Measurements from ENCODE around the gene MEGF10. TPM values are rescaled to one million over a fixed set of nuclear protein-coding genes. Genes with fewer than 3 reads are reported as not detected.

The MEGF10 gene
- total RNA-seq, 3 donors from 2014 or later (not counting 1 experiment from before 2014, with no cell fraction given) = 1.4 TPM; not detected in 2

DNA sequence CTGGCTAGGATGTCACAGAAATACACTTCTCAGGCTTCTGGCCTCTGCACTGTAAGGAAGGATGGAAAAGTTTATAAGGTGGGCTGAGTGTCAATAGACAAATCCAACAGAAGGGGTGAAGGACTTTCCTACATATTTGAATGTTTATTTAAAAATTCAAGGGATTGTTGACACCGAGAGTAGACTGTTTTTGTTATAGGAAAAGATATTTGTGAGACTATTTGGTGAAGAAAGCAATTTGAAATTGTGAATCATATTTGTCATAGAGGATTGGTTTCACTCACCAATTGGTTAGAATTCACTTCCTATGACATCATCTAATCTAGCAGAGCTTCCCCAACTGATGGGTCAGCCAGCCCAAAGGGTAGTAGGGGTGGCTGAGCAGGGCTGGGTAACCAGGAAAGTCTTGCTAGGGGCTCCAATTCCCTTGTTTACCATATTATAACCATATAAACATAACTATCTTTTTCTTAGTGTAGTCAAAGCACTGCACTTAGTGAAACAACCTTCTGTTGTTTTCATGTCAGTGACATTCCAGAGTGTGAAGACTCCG, 14.9 kb upstream of the MEGF10 start:
- H3K27ac ChIP-seq (ENCODE audit: low read length) = no peak overlapping the region
- H3K36me3 Mint-ChIP-seq = no peaks in the 10 kb centered on the region
- no peak overlapping the region for H3K4me3 ChIP-seq (ENCODE audit: low read length)
- H3K4me1 ChIP-seq (ENCODE audit: control insufficient read depth, insufficient read depth, low read length) = no peaks in the 10 kb centered on the region
- WGBS (ENCODE audit: insufficient coverage) = 85% methylated on average over 2 of the region's 2 CpGs
- H3K36me3 ChIP-seq (ENCODE audit: control insufficient read depth, insufficient read depth, low read length) = no peaks in the 10 kb centered on the region
- ATAC-seq (no peak), DNase-seq (no peak)
- no peak overlapping the region for H3K27ac Mint-ChIP-seq
- no peaks in the 10 kb centered on the region for H3K9me3 Mint-ChIP-seq
- H3K27me3 ChIP-seq (ENCODE audit: control insufficient read depth, insufficient read depth, low read length) = no peaks in the 10 kb centered on the region
- no peaks in the 10 kb centered on the region for H3K4me1 Mint-ChIP-seq
- intact Hi-C loops (cut with micrococcal nuclease) = no loop called here
- TF ChIP-seq, protein P1, sequence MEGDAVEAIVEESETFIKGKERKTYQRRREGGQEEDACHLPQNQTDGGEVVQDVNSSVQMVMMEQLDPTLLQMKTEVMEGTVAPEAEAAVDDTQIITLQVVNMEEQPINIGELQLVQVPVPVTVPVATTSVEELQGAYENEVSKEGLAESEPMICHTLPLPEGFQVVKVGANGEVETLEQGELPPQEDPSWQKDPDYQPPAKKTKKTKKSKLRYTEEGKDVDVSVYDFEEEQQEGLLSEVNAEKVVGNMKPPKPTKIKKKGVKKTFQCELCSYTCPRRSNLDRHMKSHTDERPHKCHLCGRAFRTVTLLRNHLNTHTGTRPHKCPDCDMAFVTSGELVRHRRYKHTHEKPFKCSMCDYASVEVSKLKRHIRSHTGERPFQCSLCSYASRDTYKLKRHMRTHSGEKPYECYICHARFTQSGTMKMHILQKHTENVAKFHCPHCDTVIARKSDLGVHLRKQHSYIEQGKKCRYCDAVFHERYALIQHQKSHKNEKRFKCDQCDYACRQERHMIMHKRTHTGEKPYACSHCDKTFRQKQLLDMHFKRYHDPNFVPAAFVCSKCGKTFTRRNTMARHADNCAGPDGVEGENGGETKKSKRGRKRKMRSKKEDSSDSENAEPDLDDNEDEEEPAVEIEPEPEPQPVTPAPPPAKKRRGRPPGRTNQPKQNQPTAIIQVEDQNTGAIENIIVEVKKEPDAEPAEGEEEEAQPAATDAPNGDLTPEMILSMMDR (IDR thresholded peaks at IDR 0.05) = no peak
- H3K4me3 Mint-ChIP-seq = no peak overlapping the region
- H3K27me3 Mint-ChIP-seq (ENCODE audit: low read depth in 2 of 2) = peaks cover 6 to 18% of the 10 kb centered on the region in 2 donors
- no peaks in the 10 kb centered on the region for H3K9me3 ChIP-seq (ENCODE audit: control insufficient read depth, insufficient read depth, low read length)

DNA sequence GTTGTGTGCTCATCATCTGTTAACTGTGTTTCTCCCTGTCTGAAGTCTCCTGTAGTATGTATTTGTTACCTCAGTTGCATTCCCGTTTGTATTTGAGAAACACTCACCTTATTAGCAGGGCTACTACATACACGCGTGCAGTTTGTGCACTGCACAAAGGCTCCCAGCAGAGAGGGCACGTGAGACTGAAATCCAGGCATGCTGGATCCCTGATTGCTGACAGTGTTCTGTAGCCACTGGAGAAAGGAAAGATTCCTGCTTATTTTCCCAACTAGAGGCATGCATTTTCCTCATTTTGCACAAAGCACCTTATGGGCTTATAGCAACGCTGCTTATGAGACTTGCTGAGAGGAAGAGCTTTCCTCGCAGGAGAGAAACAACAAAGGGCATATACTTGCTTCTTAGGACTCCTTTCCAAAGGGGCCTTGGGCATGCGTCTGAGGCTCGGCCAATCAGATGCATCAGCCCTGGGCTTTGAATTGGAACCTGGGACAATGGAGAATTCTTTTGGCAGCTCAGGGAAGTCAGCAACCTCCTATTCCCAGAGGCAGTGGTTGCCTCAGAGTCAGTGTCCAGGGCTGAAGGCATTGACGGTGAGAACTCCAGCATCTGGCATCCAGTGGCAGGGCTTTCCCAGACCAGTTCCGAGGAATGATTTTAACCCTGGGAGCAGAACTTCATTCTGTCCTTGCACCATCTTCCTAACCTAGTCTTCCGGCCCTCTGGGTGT, 9.9 kb upstream of the MEGF10 start:
- H3K27me3 Mint-ChIP-seq (ENCODE audit: low read depth in 2 of 2) = peaks cover 3 to 16% of the 10 kb centered on the region in 2 donors
- no peaks in the 10 kb centered on the region for H3K27me3 ChIP-seq (ENCODE audit: control insufficient read depth, insufficient read depth, low read length)
- no peaks in the 10 kb centered on the region for H3K9me3 ChIP-seq (ENCODE audit: control insufficient read depth, insufficient read depth, low read length)
- intact Hi-C loops (cut with micrococcal nuclease) = no loop called here
- no peak overlapping the region for H3K4me3 ChIP-seq (ENCODE audit: low read length)
- H3K27ac Mint-ChIP-seq = no peak overlapping the region
- H3K36me3 ChIP-seq (ENCODE audit: control insufficient read depth, insufficient read depth, low read length) = no peaks in the 10 kb centered on the region
- H3K9me3 Mint-ChIP-seq = no peaks in the 10 kb centered on the region
- no peak for DNase-seq
- WGBS (ENCODE audit: insufficient coverage) = 82% methylated on average over 11 of the region's 11 CpGs
- H3K36me3 Mint-ChIP-seq = no peaks in the 10 kb centered on the region
- H3K4me3 Mint-ChIP-seq = no peak overlapping the region
- H3K27ac ChIP-seq (ENCODE audit: low read length) = no peak overlapping the region
- no peaks in the 10 kb centered on the region for H3K4me1 Mint-ChIP-seq
- ATAC-seq = no peak
- TF ChIP-seq, protein P1 (IDR thresholded peaks at IDR 0.05) = no peak
- no peaks in the 10 kb centered on the region for H3K4me1 ChIP-seq (ENCODE audit: control insufficient read depth, insufficient read depth, low read length)

DNA sequence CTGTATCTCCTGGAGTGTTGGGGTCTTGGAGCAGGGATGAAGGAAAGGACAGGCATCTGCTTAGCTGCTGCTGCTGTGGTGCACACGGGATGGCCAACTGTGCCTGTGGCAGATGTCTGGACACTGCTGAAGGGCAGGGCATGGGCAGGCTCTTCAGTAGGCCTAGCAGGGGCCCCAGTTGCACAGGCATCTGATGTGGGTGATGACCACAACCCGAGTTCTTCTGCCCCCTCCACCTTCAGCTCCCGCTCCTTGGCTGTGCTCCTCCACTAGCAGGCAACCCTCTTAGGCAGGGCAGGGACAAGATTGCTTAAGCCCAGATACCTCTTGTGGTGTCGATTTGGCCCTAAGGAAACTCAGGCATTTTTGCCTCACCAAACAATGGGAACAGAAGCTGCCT, 9.0 kb upstream of the MEGF10 start:
- H3K36me3 Mint-ChIP-seq = no peaks in the 10 kb centered on the region
- WGBS (ENCODE audit: insufficient coverage) = 77% methylated on average over 4 of the region's 4 CpGs

More for the DNA sequence above, 9.0 kb upstream of the MEGF10 start:
- no peaks in the 10 kb centered on the region for H3K9me3 ChIP-seq (ENCODE audit: control insufficient read depth, insufficient read depth, low read length)
- H3K4me3 ChIP-seq (ENCODE audit: low read length) = no peak overlapping the region
- H3K27ac ChIP-seq (ENCODE audit: low read length) = no peak overlapping the region
- no peak for ATAC-seq
- H3K27me3 ChIP-seq (ENCODE audit: control insufficient read depth, insufficient read depth, low read length) = no peaks in the 10 kb centered on the region
- TF ChIP-seq, protein P1 (IDR thresholded peaks at IDR 0.05) = no peak
- Mint-ChIP-seq H3K4me3 (no peak overlapping the region), H3K4me1 (no peaks in the 10 kb centered on the region), H3K27ac (no peak overlapping the region), H3K27me3 (ENCODE audit: low read depth in 2 of 2) (peaks cover 8 to 26% of the 10 kb centered on the region in 2 donors), H3K9me3 (no peaks in the 10 kb centered on the region)
- intact Hi-C loops (cut with micrococcal nuclease) = no loop called here
- no peaks in the 10 kb centered on the region for H3K4me1 ChIP-seq (ENCODE audit: control insufficient read depth, insufficient read depth, low read length)
- DNase-seq = no peak
- H3K36me3 ChIP-seq (ENCODE audit: control insufficient read depth, insufficient read depth, low read length) = no peaks in the 10 kb centered on the region
